Liver (tissue), 9 donors: Measurements from ENCODE around the gene UBE2N. TPM values are rescaled to one million over a fixed set of nuclear protein-coding genes. Genes with fewer than 3 reads are reported as not detected.

Experiments used
- DNase-seq: peaks from one replicate; pipeline ENCODE4 v3.0.0-alpha.2; 2017; ENCODE audit warnings: low spot score
- H3K27ac ChIP-seq, 2 donors: one replicate each; pipeline ENCODE4 v1.7.0; 2013; ENCODE audit warnings: inconsistent platforms in 2 of 2, low read length in 2 of 2, control low read depth in 1 of 2, low read depth in 1 of 2, mild to moderate bottlenecking in 1 of 2
- H3K27me3 ChIP-seq, 4 donors: one replicate each; pipeline versions ENCODE4 v1.6.1 to v1.7.0; 2013; ENCODE audit warnings: low read length in 3 of 4, inconsistent platforms in 1 of 4, mild to moderate bottlenecking in 1 of 4, moderate library complexity in 1 of 4; ENCODE audit not compliant: control insufficient read depth in 4 of 4, insufficient read depth in 4 of 4
- H3K36me3 ChIP-seq, 4 donors: one replicate each; pipeline versions ENCODE4 v1.6.1 to v1.7.0; 2013; ENCODE audit warnings: low read length in 3 of 4, mild to moderate bottlenecking in 3 of 4, low read depth in 1 of 4, moderate library complexity in 1 of 4; ENCODE audit not compliant: control insufficient read depth in 4 of 4, insufficient read depth in 3 of 4
- H3K4me1 ChIP-seq, 4 donors: one replicate each; pipeline versions ENCODE4 v1.6.1 to v1.7.0; 2013; ENCODE audit warnings: low read length in 3 of 4, mild to moderate bottlenecking in 3 of 4, moderate library complexity in 1 of 4; ENCODE audit not compliant: control insufficient read depth in 4 of 4, insufficient read depth in 4 of 4
- H3K4me3 ChIP-seq, 3 donors: one replicate each; pipeline versions ENCODE4 v1.6.1 to v1.7.0; 2013; ENCODE audit warnings: low read length in 3 of 3, control low read depth in 1 of 3, low read depth in 1 of 3, mild to moderate bottlenecking in 1 of 3
- H3K9ac ChIP-seq, 2 donors: one replicate each; pipeline ENCODE4 v1.7.0; 2013; ENCODE audit warnings: low read length in 2 of 2, mild to moderate bottlenecking in 2 of 2, moderate library complexity in 2 of 2, control low read depth in 1 of 2, low read depth in 1 of 2
- H3K9me3 ChIP-seq, 4 donors: one replicate each; pipeline versions ENCODE4 v1.6.1 to v1.7.0; 2013; ENCODE audit warnings: low read length in 3 of 4; ENCODE audit not compliant: control insufficient read depth in 4 of 4
- EGR1 ChIP-seq, 2 donors: IDR thresholded peaks; 2 replicates each; pipeline ENCODE4 v1.6.1; 2016 to 2018; ENCODE audit warnings: antibody characterized with exemption in 2 of 2, low read depth in 2 of 2
- FOXA2 ChIP-seq: IDR thresholded peaks from 2 replicates; pipeline ENCODE4 v1.6.1; 2016; ENCODE audit warnings: antibody characterized with exemption
- HNF4A ChIP-seq, 2 donors: conservative IDR thresholded peaks; 2 replicates each; pipeline ENCODE4 v1.6.1; 2016; ENCODE audit warnings: antibody characterized with exemption in 2 of 2, mild to moderate bottlenecking in 2 of 2
- HNF4G ChIP-seq: IDR thresholded peaks from 2 replicates; pipeline ENCODE4 v1.6.1; 2016; ENCODE audit warnings: antibody characterized with exemption
- JUND ChIP-seq, 2 donors: IDR thresholded peaks; 2 replicates each; pipeline ENCODE4 v1.6.1; 2016; ENCODE audit warnings: antibody characterized with exemption in 2 of 2
- MAX ChIP-seq: IDR thresholded peaks from 2 replicates; pipeline ENCODE4 v1.6.1; 2016; ENCODE audit warnings: antibody characterized with exemption
- NR2F2 ChIP-seq: IDR thresholded peaks from 2 replicates; pipeline ENCODE4 v1.6.1; 2016; ENCODE audit warnings: antibody characterized with exemption
- RAD21 ChIP-seq, 2 donors: IDR thresholded peaks; 2 replicates each; pipeline ENCODE4 v1.6.1; 2016; ENCODE audit warnings: antibody characterized with exemption in 2 of 2, mild to moderate bottlenecking in 2 of 2
- RXRA ChIP-seq, 2 donors: IDR thresholded peaks; 2 replicates each; pipeline ENCODE4 v1.6.1; 2017 to 2018; ENCODE audit warnings: antibody characterized with exemption in 2 of 2, mild to moderate bottlenecking in 1 of 2
- SP1 ChIP-seq: IDR thresholded peaks from 2 replicates; pipeline ENCODE4 v1.6.1; 2018; ENCODE audit warnings: antibody characterized with exemption, mild to moderate bottlenecking
- TAF1 ChIP-seq: conservative IDR thresholded peaks from 2 replicates; pipeline ENCODE4 v1.6.1; 2016; ENCODE audit warnings: antibody characterized with exemption, mild to moderate bottlenecking
- YY1 ChIP-seq: IDR thresholded peaks from 2 replicates; pipeline ENCODE4 v1.6.1; 2016; ENCODE audit warnings: antibody characterized with exemption, mild to moderate bottlenecking
- WGBS: extraction: QIAGEN DNeasy Blood & Tissue Kit; methylation state at CpG from one replicate; pipeline ENCODE4 v1.1.7; 2013; 5-methylcytosine and 5-hydroxymethylcytosine counted together
- polyA plus RNA-seq, 2 donors: library from polyadenylated mRNA; stranded (reverse) in 1 of 2; unstranded in 1 of 2; fragments of 200-250 nt in 1 of 2; fragments of >200 nt in 1 of 2; fragmentation: Nextera tagmentation in 1 of 2; extraction: Ambion mirVana in 1 of 2; gene quantifications; one replicate each; pipeline versions ENCODE4 v1.2.1 to v1.2.3, GENCODE V29; 2013 to 2015
- total RNA-seq, 2 donors: library from RNA; depleted of rRNA; stranded (reverse); fragments of >200 nt; gene quantifications; one replicate each; pipeline ENCODE4 v1.2.3, GENCODE V29; 2014
- TF ChIP-seq, protein P1 (sequence below): IDR thresholded peaks from 2 replicates; pipeline ENCODE4 v1.6.1; 2016; ENCODE audit warnings: antibody characterized with exemption, mild to moderate bottlenecking
- TF ChIP-seq, protein P2 (sequence below): IDR thresholded peaks from 2 replicates; pipeline ENCODE4 v1.6.1; 2016; ENCODE audit warnings: antibody characterized with exemption
- TF ChIP-seq, protein P3 (sequence below): fragments of 150-350 bp; IDR thresholded peaks from 2 replicates; pipeline ENCODE4 v1.5.1; 2017; ENCODE audit warnings: improper control_type of control experiment, low read depth, low read length; ENCODE audit not compliant: missing input control
- TF ChIP-seq, protein P4 (sequence below): IDR thresholded peaks from 2 replicates; pipeline ENCODE4 v1.6.1; 2016; ENCODE audit warnings: antibody characterized with exemption
- donor health status: healthy.
- donor health status: healthy.
- donor health status: healthy.
- donor health status: healthy.
- donor health status: healthy.

UBE2N gene
- total and polyA plus RNA-seq, 4 donors = 13.9 to 63.7 (median 32.6) TPM

- no peaks in the 10 kb centered on the region for H3K36me3 ChIP-seq
- H3K9me3 ChIP-seq = no peaks in the 10 kb centered on the region
- H3K9ac ChIP-seq = no peak overlapping the region
- H3K27me3 ChIP-seq = no peaks in the 10 kb centered on the region
- no peak overlapping the region for H3K27ac ChIP-seq
- 83% methylated on average over 3 of the region's 3 CpGs for WGBS
- TF ChIP-seq, protein P1, sequence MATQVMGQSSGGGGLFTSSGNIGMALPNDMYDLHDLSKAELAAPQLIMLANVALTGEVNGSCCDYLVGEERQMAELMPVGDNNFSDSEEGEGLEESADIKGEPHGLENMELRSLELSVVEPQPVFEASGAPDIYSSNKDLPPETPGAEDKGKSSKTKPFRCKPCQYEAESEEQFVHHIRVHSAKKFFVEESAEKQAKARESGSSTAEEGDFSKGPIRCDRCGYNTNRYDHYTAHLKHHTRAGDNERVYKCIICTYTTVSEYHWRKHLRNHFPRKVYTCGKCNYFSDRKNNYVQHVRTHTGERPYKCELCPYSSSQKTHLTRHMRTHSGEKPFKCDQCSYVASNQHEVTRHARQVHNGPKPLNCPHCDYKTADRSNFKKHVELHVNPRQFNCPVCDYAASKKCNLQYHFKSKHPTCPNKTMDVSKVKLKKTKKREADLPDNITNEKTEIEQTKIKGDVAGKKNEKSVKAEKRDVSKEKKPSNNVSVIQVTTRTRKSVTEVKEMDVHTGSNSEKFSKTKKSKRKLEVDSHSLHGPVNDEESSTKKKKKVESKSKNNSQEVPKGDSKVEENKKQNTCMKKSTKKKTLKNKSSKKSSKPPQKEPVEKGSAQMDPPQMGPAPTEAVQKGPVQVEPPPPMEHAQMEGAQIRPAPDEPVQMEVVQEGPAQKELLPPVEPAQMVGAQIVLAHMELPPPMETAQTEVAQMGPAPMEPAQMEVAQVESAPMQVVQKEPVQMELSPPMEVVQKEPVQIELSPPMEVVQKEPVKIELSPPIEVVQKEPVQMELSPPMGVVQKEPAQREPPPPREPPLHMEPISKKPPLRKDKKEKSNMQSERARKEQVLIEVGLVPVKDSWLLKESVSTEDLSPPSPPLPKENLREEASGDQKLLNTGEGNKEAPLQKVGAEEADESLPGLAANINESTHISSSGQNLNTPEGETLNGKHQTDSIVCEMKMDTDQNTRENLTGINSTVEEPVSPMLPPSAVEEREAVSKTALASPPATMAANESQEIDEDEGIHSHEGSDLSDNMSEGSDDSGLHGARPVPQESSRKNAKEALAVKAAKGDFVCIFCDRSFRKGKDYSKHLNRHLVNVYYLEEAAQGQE = no peak
- TF ChIP-seq, protein P2, sequence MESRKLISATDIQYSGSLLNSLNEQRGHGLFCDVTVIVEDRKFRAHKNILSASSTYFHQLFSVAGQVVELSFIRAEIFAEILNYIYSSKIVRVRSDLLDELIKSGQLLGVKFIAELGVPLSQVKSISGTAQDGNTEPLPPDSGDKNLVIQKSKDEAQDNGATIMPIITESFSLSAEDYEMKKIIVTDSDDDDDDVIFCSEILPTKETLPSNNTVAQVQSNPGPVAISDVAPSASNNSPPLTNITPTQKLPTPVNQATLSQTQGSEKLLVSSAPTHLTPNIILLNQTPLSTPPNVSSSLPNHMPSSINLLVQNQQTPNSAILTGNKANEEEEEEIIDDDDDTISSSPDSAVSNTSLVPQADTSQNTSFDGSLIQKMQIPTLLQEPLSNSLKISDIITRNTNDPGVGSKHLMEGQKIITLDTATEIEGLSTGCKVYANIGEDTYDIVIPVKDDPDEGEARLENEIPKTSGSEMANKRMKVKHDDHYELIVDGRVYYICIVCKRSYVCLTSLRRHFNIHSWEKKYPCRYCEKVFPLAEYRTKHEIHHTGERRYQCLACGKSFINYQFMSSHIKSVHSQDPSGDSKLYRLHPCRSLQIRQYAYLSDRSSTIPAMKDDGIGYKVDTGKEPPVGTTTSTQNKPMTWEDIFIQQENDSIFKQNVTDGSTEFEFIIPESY = no peak
- no peak for TF ChIP-seq YY1
- no peak for TF ChIP-seq EGR1 (IDR thresholded peaks at IDR 0.05; ENCODE audit: low read depth in 2 of 2)
- no peak for TF ChIP-seq NR2F2
- TF ChIP-seq MAX = no peak
- TF ChIP-seq SP1 = no peak
- TF ChIP-seq JUND (IDR thresholded peaks at IDR 0.05) = no peak
- no peak for TF ChIP-seq HNF4G
- TF ChIP-seq HNF4A (conservative IDR thresholded peaks at IDR 0.05) = no peak
- TF ChIP-seq RXRA (IDR thresholded peaks at IDR 0.05) = no peak
- no peak for TF ChIP-seq TAF1
- TF ChIP-seq FOXA2 = no peak
- H3K4me1 ChIP-seq = peaks cover 2 to 8% (median 4%) of the 10 kb centered on the region in 4 donors
- no peak overlapping the region for H3K4me3 ChIP-seq
- no peak for DNase-seq
Measured at GRCh38 chr12:93415723-93416464, 25.9 kb downstream of the UBE2N start.

DNA sequence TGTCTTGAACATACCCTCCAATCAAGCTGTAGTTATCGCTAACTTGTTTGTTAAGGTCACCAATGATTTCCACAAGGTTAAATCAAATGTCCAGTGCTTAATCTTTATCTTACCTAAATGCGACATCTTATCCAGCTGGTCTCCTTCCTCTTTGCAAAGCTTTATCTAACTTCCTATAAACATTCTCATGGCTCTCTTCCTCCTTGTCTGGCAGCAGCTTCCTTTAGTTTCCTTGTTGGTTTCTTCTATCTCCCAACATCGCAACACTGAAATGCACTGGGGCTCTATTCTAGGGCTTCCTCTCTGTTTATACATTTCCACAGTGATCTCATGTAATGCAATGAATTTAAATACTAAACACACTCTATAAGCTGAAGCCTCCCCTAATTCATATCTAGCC, 28.7 kb downstream of the UBE2N start:
- 72% methylated on average over 3 of the region's 3 CpGs for WGBS
- no peak for DNase-seq
- no peaks in the 10 kb centered on the region for H3K36me3 ChIP-seq
- no peak overlapping the region for H3K9ac ChIP-seq
- no peak overlapping the region for H3K4me3 ChIP-seq
- no peaks in the 10 kb centered on the region for H3K9me3 ChIP-seq
- H3K27me3 ChIP-seq = no peaks in the 10 kb centered on the region
- TF ChIP-seq TAF1 (no peak), YY1 (no peak), SP1 (no peak), MAX (no peak), RAD21 (IDR thresholded peaks at IDR 0.05) (no peak), RXRA (IDR thresholded peaks at IDR 0.05) (no peak), HNF4A (conservative IDR thresholded peaks at IDR 0.05) (no peak)
- TF ChIP-seq, protein P1 = no peak
- TF ChIP-seq, protein P3, sequence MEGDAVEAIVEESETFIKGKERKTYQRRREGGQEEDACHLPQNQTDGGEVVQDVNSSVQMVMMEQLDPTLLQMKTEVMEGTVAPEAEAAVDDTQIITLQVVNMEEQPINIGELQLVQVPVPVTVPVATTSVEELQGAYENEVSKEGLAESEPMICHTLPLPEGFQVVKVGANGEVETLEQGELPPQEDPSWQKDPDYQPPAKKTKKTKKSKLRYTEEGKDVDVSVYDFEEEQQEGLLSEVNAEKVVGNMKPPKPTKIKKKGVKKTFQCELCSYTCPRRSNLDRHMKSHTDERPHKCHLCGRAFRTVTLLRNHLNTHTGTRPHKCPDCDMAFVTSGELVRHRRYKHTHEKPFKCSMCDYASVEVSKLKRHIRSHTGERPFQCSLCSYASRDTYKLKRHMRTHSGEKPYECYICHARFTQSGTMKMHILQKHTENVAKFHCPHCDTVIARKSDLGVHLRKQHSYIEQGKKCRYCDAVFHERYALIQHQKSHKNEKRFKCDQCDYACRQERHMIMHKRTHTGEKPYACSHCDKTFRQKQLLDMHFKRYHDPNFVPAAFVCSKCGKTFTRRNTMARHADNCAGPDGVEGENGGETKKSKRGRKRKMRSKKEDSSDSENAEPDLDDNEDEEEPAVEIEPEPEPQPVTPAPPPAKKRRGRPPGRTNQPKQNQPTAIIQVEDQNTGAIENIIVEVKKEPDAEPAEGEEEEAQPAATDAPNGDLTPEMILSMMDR = no peak
- TF ChIP-seq, protein P4, sequence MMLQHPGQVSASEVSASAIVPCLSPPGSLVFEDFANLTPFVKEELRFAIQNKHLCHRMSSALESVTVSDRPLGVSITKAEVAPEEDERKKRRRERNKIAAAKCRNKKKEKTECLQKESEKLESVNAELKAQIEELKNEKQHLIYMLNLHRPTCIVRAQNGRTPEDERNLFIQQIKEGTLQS = no peak
- TF ChIP-seq, protein P2 = no peak
- H3K4me1 ChIP-seq = peaks cover 0 to 5% (median 2%) of the 10 kb centered on the region in 4 donors
- H3K27ac ChIP-seq = no peak overlapping the region
